ENCODE results near the gene MICAL2.

MICAL2 gene

GRCh38 chr11:12288212-12288930 lies 178.0 kb downstream of the MICAL2 start:
- Histone ChIP-seq H3K4me1 (ENCODE audit: insufficient read depth, low read length) (peaks cover 37% of the 10 kb centered on the region), H3K9me3 (ENCODE audit: low read length) (no peaks in the 10 kb centered on the region), H3K4me3 (ENCODE audit: low read depth in 1 of 2, low read length in 2 of 2) (no peak overlapping the region), H3K36me3 (ENCODE audit: insufficient read depth, low read length) (no peaks in the 10 kb centered on the region), H3K27ac (ENCODE audit: low read depth, low read length) (peak overlapping the region; percentile 88), H3K9ac (ENCODE audit: low read length) (peak overlapping the region; percentile 41), H3K27me3 (ENCODE audit: control insufficient read depth in 1 of 2, insufficient read depth in 2 of 2, low read length in 2 of 2) (no peaks in the 10 kb centered on the region)

DNA sequence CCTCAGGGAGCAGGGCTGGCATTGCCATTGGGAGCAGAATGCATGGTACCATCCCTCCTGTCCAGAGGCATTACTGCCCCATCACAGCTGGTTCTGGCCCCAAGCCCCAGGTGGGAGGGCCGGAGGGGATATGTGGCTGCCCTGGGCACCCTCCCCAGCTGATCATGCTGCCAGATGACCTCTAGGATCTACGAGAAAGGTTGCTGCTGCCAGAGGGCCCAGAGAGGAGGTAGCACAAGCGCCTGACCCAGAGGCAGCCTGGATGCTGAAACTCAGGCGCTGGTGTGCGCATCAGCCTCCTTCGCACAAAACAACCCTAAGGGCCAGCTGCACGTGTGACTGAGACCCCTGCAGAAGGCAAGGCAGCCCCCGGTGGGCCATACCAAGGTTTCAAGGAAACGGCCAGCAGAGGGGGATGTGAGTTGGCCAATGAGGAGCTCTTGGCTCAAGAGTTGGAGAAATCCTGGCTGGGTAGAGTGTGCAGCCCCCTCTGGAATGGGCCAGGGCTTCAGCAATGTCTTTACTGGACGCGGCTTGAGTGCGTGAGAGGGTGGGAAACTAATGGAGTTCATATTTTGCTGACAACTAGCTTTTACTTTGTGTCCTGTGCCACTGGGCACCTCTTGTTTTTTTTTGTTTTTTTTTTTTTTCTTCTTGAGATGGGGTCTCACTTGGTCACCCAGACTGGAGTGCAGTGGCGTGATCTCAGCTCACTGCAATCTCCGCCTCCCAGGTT lies 178.7 kb downstream of the MICAL2 start:
- H3K36me3 ChIP-seq (ENCODE audit: insufficient read depth, low read length) = no peaks in the 10 kb centered on the region
- peak overlapping the region; percentile 88 for H3K27ac ChIP-seq (ENCODE audit: low read depth, low read length)
- no peaks in the 10 kb centered on the region for H3K9me3 ChIP-seq (ENCODE audit: low read length)
- H3K4me1 ChIP-seq (ENCODE audit: insufficient read depth, low read length) = peaks cover 37% of the 10 kb centered on the region
- H3K9ac ChIP-seq (ENCODE audit: low read length) = no peak overlapping the region
- no peak overlapping the region for H3K4me3 ChIP-seq (ENCODE audit: low read depth in 1 of 2, low read length in 2 of 2)
- H3K27me3 ChIP-seq (ENCODE audit: control insufficient read depth in 1 of 2, insufficient read depth in 2 of 2, low read length in 2 of 2) = no peaks in the 10 kb centered on the region

GRCh38 chr11:12289667-12290476 lies 179.5 kb downstream of the MICAL2 start:
- H3K27me3 ChIP-seq (ENCODE audit: control insufficient read depth in 1 of 2, insufficient read depth in 2 of 2, low read length in 2 of 2) = no peaks in the 10 kb centered on the region
- H3K36me3 ChIP-seq (ENCODE audit: insufficient read depth, low read length) = no peaks in the 10 kb centered on the region
- H3K9ac ChIP-seq (ENCODE audit: low read length) = no peak overlapping the region
- H3K4me1 ChIP-seq (ENCODE audit: insufficient read depth, low read length) = peaks cover 37% of the 10 kb centered on the region
- no peak overlapping the region for H3K4me3 ChIP-seq (ENCODE audit: low read depth in 1 of 2, low read length in 2 of 2)
- no peak overlapping the region for H3K27ac ChIP-seq (ENCODE audit: low read depth, low read length)
- no peaks in the 10 kb centered on the region for H3K9me3 ChIP-seq (ENCODE audit: low read length)

DNA sequence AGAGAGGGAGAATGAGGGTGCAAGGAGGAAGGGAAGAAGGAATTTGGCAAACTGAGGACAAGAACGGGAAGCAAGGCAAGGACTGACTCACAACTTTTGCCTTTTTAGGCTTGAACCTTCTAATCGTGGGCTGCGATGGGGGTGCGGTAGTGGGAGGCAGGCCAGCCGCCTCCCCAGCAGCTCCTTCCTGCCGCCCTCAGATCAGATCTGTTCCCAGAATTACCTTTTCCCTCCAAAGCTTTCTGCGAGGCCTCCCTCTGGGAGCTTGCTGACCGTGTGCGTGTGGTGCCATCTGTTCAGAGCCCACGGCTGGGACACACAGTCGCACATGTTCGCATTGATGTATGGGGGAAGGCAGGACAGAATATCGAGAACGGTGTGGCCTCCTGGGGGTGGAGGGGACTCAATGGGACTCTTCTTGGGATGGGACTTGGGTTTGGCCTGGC lies 180.1 kb downstream of the MICAL2 start:
- H3K9ac ChIP-seq (ENCODE audit: low read length) = no peak overlapping the region
- H3K4me3 ChIP-seq (ENCODE audit: low read depth in 1 of 2, low read length in 2 of 2) = no peak overlapping the region
- peaks cover 37% of the 10 kb centered on the region for H3K4me1 ChIP-seq (ENCODE audit: insufficient read depth, low read length)
- no peaks in the 10 kb centered on the region for H3K27me3 ChIP-seq (ENCODE audit: control insufficient read depth in 1 of 2, insufficient read depth in 2 of 2, low read length in 2 of 2)
- H3K9me3 ChIP-seq (ENCODE audit: low read length) = no peaks in the 10 kb centered on the region
- H3K36me3 ChIP-seq (ENCODE audit: insufficient read depth, low read length) = no peaks in the 10 kb centered on the region
- H3K27ac ChIP-seq (ENCODE audit: low read depth, low read length) = no peak overlapping the region

DNA sequence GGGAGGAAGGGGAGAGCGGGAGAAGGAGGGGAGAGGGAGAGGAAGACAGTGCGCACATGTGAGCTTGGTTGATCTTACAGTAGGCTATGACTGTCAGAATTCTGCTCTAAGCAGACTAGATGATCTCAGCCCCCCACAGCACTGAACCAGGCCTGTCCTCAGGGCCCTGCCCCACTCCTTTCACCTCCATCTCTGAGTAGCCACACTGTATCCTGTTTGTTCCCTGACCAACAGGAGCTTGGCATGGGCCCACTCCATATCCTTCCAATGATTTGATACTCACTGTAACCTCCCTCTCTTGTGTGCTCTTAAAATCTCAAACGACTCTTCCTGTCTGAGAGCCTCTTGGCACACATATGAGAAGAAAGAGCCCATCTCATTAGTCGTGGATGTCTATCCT lies 180.9 kb downstream of the MICAL2 start:
- Histone ChIP-seq H3K4me3 (ENCODE audit: low read depth in 1 of 2, low read length in 2 of 2) (no peak overlapping the region), H3K27ac (ENCODE audit: low read depth, low read length) (no peak overlapping the region), H3K9me3 (ENCODE audit: low read length) (no peaks in the 10 kb centered on the region), H3K4me1 (ENCODE audit: insufficient read depth, low read length) (peaks cover 29% of the 10 kb centered on the region), H3K36me3 (ENCODE audit: insufficient read depth, low read length) (no peaks in the 10 kb centered on the region), H3K9ac (ENCODE audit: low read length) (no peak overlapping the region), H3K27me3 (ENCODE audit: control insufficient read depth in 1 of 2, insufficient read depth in 2 of 2, low read length in 2 of 2) (no peaks in the 10 kb centered on the region)

DNA sequence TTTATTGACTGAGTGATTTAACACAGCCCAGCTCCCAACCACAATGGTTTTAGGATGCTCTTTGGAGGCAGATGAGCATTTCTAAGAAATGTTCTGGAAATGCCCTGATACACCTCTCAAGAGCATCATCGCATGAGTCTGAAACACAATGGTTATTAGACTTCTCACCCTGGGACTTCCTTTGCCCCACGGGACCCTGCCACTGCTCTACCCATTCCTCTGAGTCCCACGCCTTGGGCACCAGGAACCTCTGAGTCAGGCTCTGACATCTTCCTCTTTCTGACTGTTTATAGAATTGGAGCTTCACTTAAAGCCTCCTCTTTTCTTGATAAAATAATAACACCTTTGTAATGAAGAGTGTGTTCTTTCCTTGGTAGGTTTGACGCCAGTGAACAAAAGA lies 181.4 kb downstream of the MICAL2 start:
- peaks cover 24% of the 10 kb centered on the region for H3K4me1 ChIP-seq (ENCODE audit: insufficient read depth, low read length)
- H3K4me3 ChIP-seq (ENCODE audit: low read depth in 1 of 2, low read length in 2 of 2) = no peak overlapping the region
- H3K27ac ChIP-seq (ENCODE audit: low read depth, low read length) = no peak overlapping the region
- H3K9ac ChIP-seq (ENCODE audit: low read length) = no peak overlapping the region
- H3K36me3 ChIP-seq (ENCODE audit: insufficient read depth, low read length) = no peaks in the 10 kb centered on the region
- no peaks in the 10 kb centered on the region for H3K27me3 ChIP-seq (ENCODE audit: control insufficient read depth in 1 of 2, insufficient read depth in 2 of 2, low read length in 2 of 2)
- H3K9me3 ChIP-seq (ENCODE audit: low read length) = no peaks in the 10 kb centered on the region

GRCh38 chr11:12292766-12293165 lies 182.4 kb downstream of the MICAL2 start:
- Histone ChIP-seq H3K27me3 (ENCODE audit: control insufficient read depth in 1 of 2, insufficient read depth in 2 of 2, low read length in 2 of 2) (no peaks in the 10 kb centered on the region), H3K4me1 (ENCODE audit: insufficient read depth, low read length) (peaks cover 14% of the 10 kb centered on the region), H3K9me3 (ENCODE audit: low read length) (no peaks in the 10 kb centered on the region), H3K4me3 (ENCODE audit: low read depth in 1 of 2, low read length in 2 of 2) (no peak overlapping the region), H3K36me3 (ENCODE audit: insufficient read depth, low read length) (no peaks in the 10 kb centered on the region), H3K9ac (ENCODE audit: low read length) (no peak overlapping the region), H3K27ac (ENCODE audit: low read depth, low read length) (no peak overlapping the region)

- H3K4me3 ChIP-seq (ENCODE audit: low read depth in 1 of 2, low read length in 2 of 2) = no peak overlapping the region
- H3K9ac ChIP-seq (ENCODE audit: low read length) = no peak overlapping the region
- no peaks in the 10 kb centered on the region for H3K36me3 ChIP-seq (ENCODE audit: insufficient read depth, low read length)
- H3K9me3 ChIP-seq (ENCODE audit: low read length) = no peaks in the 10 kb centered on the region
- no peak overlapping the region for H3K27ac ChIP-seq (ENCODE audit: low read depth, low read length)
- peaks cover 7% of the 10 kb centered on the region for H3K4me1 ChIP-seq (ENCODE audit: insufficient read depth, low read length)
- no peaks in the 10 kb centered on the region for H3K27me3 ChIP-seq (ENCODE audit: control insufficient read depth in 1 of 2, insufficient read depth in 2 of 2, low read length in 2 of 2)
Measured at GRCh38 chr11:12293486-12293885, 183.1 kb downstream of the MICAL2 start.

DNA sequence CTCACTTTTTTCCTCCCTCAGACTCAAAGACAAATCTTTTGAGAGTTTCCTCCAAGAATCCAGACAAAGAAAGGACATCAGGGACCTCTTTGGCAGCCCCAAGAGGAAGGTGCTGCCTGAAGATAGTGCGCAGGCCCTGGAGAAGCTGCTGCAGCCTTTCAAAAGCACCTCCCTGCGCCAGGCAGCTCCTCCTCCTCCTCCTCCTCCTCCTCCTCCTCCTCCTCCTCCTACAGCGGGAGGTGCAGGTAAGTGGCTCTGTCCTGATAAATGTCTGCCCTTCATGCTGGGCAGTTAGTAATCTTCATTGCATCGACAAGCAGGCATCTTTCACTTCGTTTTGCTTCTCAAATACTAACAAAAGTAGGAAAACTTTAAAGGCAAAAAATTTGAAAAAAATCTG lies 184.2 kb downstream of the MICAL2 start:
- no peaks in the 10 kb centered on the region for H3K27me3 ChIP-seq (ENCODE audit: control insufficient read depth in 1 of 2, insufficient read depth in 2 of 2, low read length in 2 of 2)
- H3K9me3 ChIP-seq (ENCODE audit: low read length) = no peaks in the 10 kb centered on the region
- no peak overlapping the region for H3K9ac ChIP-seq (ENCODE audit: low read length)
- no peaks in the 10 kb centered on the region for H3K4me1 ChIP-seq (ENCODE audit: insufficient read depth, low read length)
- no peaks in the 10 kb centered on the region for H3K36me3 ChIP-seq (ENCODE audit: insufficient read depth, low read length)
- H3K27ac ChIP-seq (ENCODE audit: low read depth, low read length) = no peak overlapping the region
- H3K4me3 ChIP-seq (ENCODE audit: low read depth in 1 of 2, low read length in 2 of 2) = no peak overlapping the region

DNA sequence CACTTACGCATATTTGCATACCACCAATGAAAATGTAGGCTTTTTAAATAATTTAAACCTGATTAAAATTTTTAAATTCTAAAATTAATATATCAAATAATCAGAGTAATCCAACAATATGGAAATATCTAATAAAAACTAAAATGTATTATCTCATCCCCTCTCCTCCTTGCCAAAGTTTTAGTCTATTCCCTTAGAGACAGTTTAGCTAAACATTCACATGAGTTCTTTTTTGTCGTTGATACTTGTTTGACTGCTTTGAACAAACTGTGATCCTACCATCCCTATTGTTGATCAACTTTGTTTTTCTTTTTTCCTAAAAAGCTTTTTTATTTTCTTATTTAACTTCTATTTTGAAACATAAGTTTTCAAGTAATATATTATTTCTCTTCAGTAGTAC lies 185.6 kb downstream of the MICAL2 start:
- Histone ChIP-seq H3K4me1 (ENCODE audit: insufficient read depth, low read length) (no peaks in the 10 kb centered on the region), H3K27ac (ENCODE audit: low read depth, low read length) (no peak overlapping the region), H3K9me3 (ENCODE audit: low read length) (no peaks in the 10 kb centered on the region), H3K27me3 (ENCODE audit: control insufficient read depth in 1 of 2, insufficient read depth in 2 of 2, low read length in 2 of 2) (no peaks in the 10 kb centered on the region), H3K4me3 (ENCODE audit: low read depth in 1 of 2, low read length in 2 of 2) (no peak overlapping the region), H3K36me3 (ENCODE audit: insufficient read depth, low read length) (no peaks in the 10 kb centered on the region), H3K9ac (ENCODE audit: low read length) (no peak overlapping the region)

GRCh38 chr11:12298610-12299009 lies 188.2 kb downstream of the MICAL2 start:
- H3K4me3 ChIP-seq (ENCODE audit: low read depth in 1 of 2, low read length in 2 of 2) = no peak overlapping the region
- H3K4me1 ChIP-seq (ENCODE audit: insufficient read depth, low read length) = no peaks in the 10 kb centered on the region
- H3K27me3 ChIP-seq (ENCODE audit: control insufficient read depth in 1 of 2, insufficient read depth in 2 of 2, low read length in 2 of 2) = no peaks in the 10 kb centered on the region
- no peak overlapping the region for H3K9ac ChIP-seq (ENCODE audit: low read length)
- no peak overlapping the region for H3K27ac ChIP-seq (ENCODE audit: low read depth, low read length)
- no peaks in the 10 kb centered on the region for H3K9me3 ChIP-seq (ENCODE audit: low read length)
- no peaks in the 10 kb centered on the region for H3K36me3 ChIP-seq (ENCODE audit: insufficient read depth, low read length)

Measured in muscle layer of colon (tissue), 2 donors.